Measurements from ENCODE around the gene DGKH.

- TF ChIP-seq CTCF (IDR thresholded peaks at IDR 0.05; ENCODE audit: low read depth, low read length, poor library complexity, severe bottlenecking) (no peak), EZH2phosphoT487 (IDR thresholded peaks at IDR 0.05; ENCODE audit: borderline replicate concordance, low read length) (no peak)
Observed at GRCh38 chr13:42177189-42177588, 128.7 kb downstream of the DGKH start.
